Measurements from ENCODE around the gene HSF2BP. TPM values are rescaled to one million over a fixed set of nuclear protein-coding genes. Genes with fewer than 3 reads are reported as not detected.

The HSF2BP gene
- total RNA-seq, 2 experiments from 2014 or later: 1.5 TPM

- intact Hi-C loops (cut with micrococcal nuclease): no loop called here
- CTCF ChIA-PET: no interaction called here
- no peak overlapping the region for H3K27ac Mint-ChIP-seq
These were observed 44.4 kb downstream of the HSF2BP start for GRCh38 chr21:43614839-43615238.

DNA sequence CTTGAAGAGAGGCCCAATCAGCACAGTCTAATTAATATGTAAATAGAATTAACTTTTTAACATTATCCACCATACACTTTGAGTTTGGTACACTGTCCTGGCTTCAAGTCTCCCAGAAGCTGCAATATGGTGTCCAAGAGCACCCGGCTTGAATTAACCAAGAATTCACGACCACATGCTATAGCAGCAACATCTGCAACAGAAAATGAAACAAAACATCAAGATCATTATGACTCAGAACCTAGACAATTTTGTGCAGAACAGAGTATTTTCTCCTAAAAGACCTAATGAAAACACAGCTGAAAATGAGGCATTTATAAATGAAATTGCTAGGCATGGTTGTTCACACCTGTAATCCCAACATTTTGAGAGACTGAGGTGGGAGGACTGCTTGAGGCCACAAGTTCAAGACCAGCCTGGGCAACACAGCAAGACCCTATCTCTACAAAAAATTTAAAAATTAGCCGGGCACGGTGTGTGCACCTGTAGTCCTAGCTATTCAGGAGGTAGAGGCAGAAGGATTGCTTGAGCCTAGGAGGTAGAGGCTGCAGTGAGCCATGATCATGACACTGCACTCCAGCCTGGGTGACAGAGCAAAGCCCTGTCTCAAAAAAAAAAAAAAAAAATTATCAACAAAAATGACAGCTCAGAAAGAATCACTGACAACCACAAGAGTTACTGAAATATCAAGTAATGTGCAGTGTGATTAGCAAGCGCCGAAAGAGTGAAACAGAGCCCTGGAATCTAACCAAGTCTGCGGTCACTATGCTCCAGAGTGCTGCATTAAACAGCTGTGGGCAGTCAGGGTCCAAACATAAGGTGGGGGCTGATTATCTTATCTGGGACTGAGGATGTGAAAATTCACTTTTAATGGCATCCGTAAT lies 45.3 kb downstream of the HSF2BP start:
- H3K36me3 Mint-ChIP-seq (ENCODE audit: low read depth): no peaks in the 10 kb centered on the region

More at GRCh38 chr21:43614839-43615238, 44.4 kb downstream of the HSF2BP start:
- no peak for DNase-seq
- no peak for TF ChIP-seq CTCF (IDR thresholded peaks at IDR 0.05)
- H3K27me3 Mint-ChIP-seq: no peaks in the 10 kb centered on the region
- no peak overlapping the region for H3K4me3 Mint-ChIP-seq
- H3K36me3 Mint-ChIP-seq (ENCODE audit: low read depth): no peaks in the 10 kb centered on the region
- ATAC-seq: no peak
- POLR2A ChIA-PET: no interaction called here
- peaks cover under 1% of the 10 kb centered on the region for H3K9me3 Mint-ChIP-seq
- peaks cover 4% of the 10 kb centered on the region for H3K4me1 Mint-ChIP-seq (ENCODE audit: low read depth)

DNA sequence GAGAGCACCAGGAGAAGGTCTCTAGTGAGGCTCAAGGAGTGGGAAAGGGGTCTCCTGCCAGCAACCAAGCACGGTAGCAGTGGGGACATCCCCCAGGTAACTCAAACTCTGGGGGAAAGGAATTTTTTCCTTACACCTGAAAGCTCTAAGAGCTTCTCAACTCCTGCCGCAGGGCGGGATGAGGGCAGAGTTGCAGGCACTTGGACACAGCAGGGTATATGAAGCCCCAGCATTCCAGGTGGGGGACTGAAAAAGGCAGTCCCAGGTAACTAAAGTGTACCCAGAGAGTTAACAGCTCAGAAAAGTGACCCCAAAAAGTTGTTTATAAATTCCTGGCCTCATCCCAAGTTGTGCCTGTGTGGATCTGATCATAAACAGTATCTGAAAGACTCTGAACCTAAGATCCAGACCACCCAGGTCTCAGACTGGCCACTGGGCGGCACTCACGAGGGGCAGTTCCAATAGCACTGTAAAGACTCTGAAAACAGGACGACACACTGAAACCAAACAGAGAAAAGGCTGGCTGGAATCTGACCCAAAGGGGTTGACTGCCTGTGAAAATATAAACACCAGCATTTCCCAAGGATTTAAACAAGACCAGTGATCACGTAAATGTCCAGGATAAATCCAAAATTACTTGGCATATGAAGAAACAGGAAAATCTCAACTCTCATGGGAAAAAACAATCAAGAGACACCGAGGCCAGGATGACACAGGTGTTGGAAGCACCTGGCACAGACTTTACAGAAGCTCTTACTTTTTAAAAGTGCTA lies 47.5 kb downstream of the HSF2BP start:
- peak; percentile 41 for DNase-seq
- H3K4me3 Mint-ChIP-seq: no peak overlapping the region
- no peak for TF ChIP-seq CTCF (IDR thresholded peaks at IDR 0.05)
- CTCF ChIA-PET: interaction anchor here (1.0 to 1.9 kb wide), 5 partner anchors 10 to 30 kb away, joined by 3 to 6 read pairs (median 3); no protein-coding TSS in a partner anchor
- ATAC-seq: no peak
- POLR2A ChIA-PET: no interaction called here
- no peaks in the 10 kb centered on the region for H3K36me3 Mint-ChIP-seq (ENCODE audit: low read depth)
- no peak overlapping the region for H3K27ac Mint-ChIP-seq
- H3K4me1 Mint-ChIP-seq (ENCODE audit: low read depth): peaks cover 4% of the 10 kb centered on the region
- intact Hi-C loops (cut with micrococcal nuclease): no loop called here
- H3K27me3 Mint-ChIP-seq: no peaks in the 10 kb centered on the region
- no peaks in the 10 kb centered on the region for H3K9me3 Mint-ChIP-seq

More for the DNA sequence above, 45.3 kb downstream of the HSF2BP start:
- no peak for TF ChIP-seq CTCF (IDR thresholded peaks at IDR 0.05)
- Mint-ChIP-seq H3K27me3 (no peaks in the 10 kb centered on the region), H3K4me3 (no peak overlapping the region), H3K9me3 (no peaks in the 10 kb centered on the region), H3K4me1 (ENCODE audit: low read depth) (peaks cover 4% of the 10 kb centered on the region), H3K27ac (no peak overlapping the region)
- ChIA-PET POLR2A (interaction anchor here (1.3 kb wide), 1 partner anchor 46 kb away, joined by 3 read pairs; the partner anchor contains the start of gene RRP1B), CTCF (no interaction called here)
- intact Hi-C loops (cut with micrococcal nuclease): no loop called here
- ATAC-seq (no peak), DNase-seq (no peak)

DNA sequence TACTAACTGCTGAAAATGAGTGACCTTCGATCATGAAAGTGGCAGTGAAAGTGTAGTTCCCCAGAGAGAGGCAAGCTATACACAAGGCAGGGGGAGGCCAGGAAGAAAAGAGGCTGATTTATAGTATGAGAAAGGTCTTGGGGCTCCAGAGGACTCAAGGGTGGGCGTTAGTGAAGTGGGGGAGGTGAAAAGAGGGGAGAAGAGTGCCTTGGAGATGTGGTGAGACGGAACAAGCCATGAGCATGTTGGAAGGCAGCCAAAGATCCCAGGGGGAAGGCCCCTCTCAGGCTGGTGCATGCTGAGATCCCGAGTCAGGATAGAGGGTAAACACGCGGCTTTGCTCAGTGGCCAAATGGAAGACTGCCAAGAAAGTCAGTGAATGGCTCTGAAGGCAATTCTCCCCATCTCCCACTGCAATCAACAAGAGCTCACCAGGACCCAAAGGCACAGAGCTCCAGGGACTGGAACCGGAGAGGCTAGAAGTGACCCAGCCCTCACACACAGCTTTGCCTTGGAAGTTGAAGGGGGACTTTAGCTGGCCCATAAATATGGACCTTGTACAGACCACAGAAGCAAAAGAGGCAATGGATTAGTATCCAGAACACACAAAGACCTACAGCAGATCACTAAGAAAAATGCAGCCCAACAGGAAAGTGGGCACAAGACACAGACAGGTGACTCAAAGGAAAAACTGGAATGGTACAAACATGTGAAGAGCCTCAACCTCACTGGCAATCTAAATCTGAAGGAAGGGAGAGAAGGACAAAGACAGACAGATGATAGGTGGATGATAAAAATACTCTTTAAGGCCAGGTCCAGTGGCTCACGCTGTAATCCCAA lies 49.6 kb downstream of the HSF2BP start:
- ATAC-seq: no peak
- ChIA-PET POLR2A (no interaction called here), CTCF (interaction anchor here (1.9 kb wide), 1 partner anchor 8 kb away, joined by 5 read pairs; no protein-coding TSS in a partner anchor)
- Mint-ChIP-seq H3K27ac (no peak overlapping the region), H3K9me3 (no peaks in the 10 kb centered on the region), H3K4me1 (ENCODE audit: low read depth) (peaks cover 4% of the 10 kb centered on the region), H3K4me3 (no peak overlapping the region), H3K27me3 (no peaks in the 10 kb centered on the region), H3K36me3 (ENCODE audit: low read depth) (no peaks in the 10 kb centered on the region)
- no peak for DNase-seq
- no peak for TF ChIP-seq CTCF (IDR thresholded peaks at IDR 0.05)
- intact Hi-C loops (cut with micrococcal nuclease): no loop called here

Data from activated CD8-positive, alpha-beta T cell treated with anti-CD3 and anti-CD28 coated beads for 36 hours (primary cell).